K562 (cell line): Measurements from ENCODE around the gene FOSL1. TPM values are rescaled to one million over a fixed set of nuclear protein-coding genes. Genes with fewer than 3 reads are reported as not detected.
A peak's percentile ranks its signal among the peaks of the same experiment; 100 is the strongest.

Experiments
- CBFA2T2 ChIP-seq: fragments of 450-650 bp; conservative IDR thresholded peaks from 2 replicates; pipeline ENCODE4 v1.6.1; 2017; ENCODE audit warnings: mild to moderate bottlenecking
- CXXC5 ChIP-seq: fragments of 250-450 bp; sonication (Bioruptor Pico); IDR thresholded peaks from 2 replicates; pipeline ENCODE4 v1.8.0; 2022; ENCODE audit warnings: inconsistent platforms, mild to moderate bottlenecking, moderate library complexity
- DEAF1 ChIP-seq: fragments of 450-650 bp; formaldehyde crosslinking; IDR thresholded peaks from 2 replicates; pipeline ENCODE4 v1.4.0; 2020; ENCODE audit warnings: mild to moderate bottlenecking, moderate library complexity
- E2F6 ChIP-seq, 2 experiments: IDR thresholded peaks; 2 replicates each; pipeline ENCODE4 v1.6.1; 2011; ENCODE audit warnings: borderline replicate concordance in 1 of 2, control low read depth in 1 of 2, low read depth in 1 of 2, low read length in 1 of 2, mild to moderate bottlenecking in 1 of 2, mixed read lengths in 1 of 2, moderate library complexity in 1 of 2; ENCODE audit not compliant: insufficient read depth in 1 of 2, insufficient read length in 1 of 2, poor library complexity in 1 of 2, severe bottlenecking in 1 of 2; ENCODE audit errors: extremely low read depth in 1 of 2
- MXI1 ChIP-seq: IDR thresholded peaks from 2 replicates; pipeline ENCODE4 v1.6.1; 2011; ENCODE audit warnings: low read depth, mild to moderate bottlenecking, improper control_type of control experiment, low read length
- NEUROD1 ChIP-seq: fragments of 150-350 bp; IDR thresholded peaks from 2 replicates; pipeline ENCODE4 v1.6.1; 2014; ENCODE audit warnings: borderline replicate concordance, low read length, low read depth; ENCODE audit not compliant: partially characterized antibody
- NR0B1 ChIP-seq: fragments of 450-650 bp; IDR thresholded peaks from one replicate; pipeline ENCODE4 v1.6.1; 2018; ENCODE audit warnings: mild to moderate bottlenecking, moderate library complexity; ENCODE audit not compliant: partially characterized antibody
- ZNF121 ChIP-seq: sonication (generic); formaldehyde crosslinking; conservative IDR thresholded peaks from 2 replicates; pipeline ENCODE4 v1.8.0; 2022; ENCODE audit warnings: missing genetic modification reagents
- ZNF143 ChIP-seq: sonication (generic); formaldehyde crosslinking; IDR thresholded peaks from 2 replicates; pipeline ENCODE4 v1.9.0; 2022; ENCODE audit warnings: mild to moderate bottlenecking, missing genetic modification reagents
- polyA plus RNA-seq, 8 experiments: library from polyadenylated mRNA; depleted of rRNA in 4 of 8; stranded (reverse) in 5 of 8; unstranded in 3 of 8; fragments of >200 nt; fragmentation: Nextera tagmentation in 2 of 8; fragmentation: Illumina TruSeq in 1 of 8; extraction: Ambion mirVana in 2 of 8; extraction: Trizol in 1 of 8; gene quantifications; 2 replicates each; pipeline versions ENCODE4 v1.2.1 to v1.2.3, GENCODE V29; 2011 to 2014; ENCODE audit warnings: inconsistent platforms in 1 of 8, missing spikeins in 1 of 8
- total RNA-seq, 7 experiments: library from RNA; depleted of rRNA in 6 of 7; stranded (reverse); fragments of >200 nt in 6 of 7; fragmentation: Illumina TruSeq in 2 of 7; extraction: Trizol in 2 of 7; gene quantifications; 2 replicates each; pipeline versions ENCODE4 v1.2.1 to v1.2.3, GENCODE V29; 2011 to 2021; ENCODE audit warnings: low replicate concordance in 1 of 7
- TF ChIP-seq, protein P1 (sequence below): sonication (generic); formaldehyde crosslinking; IDR thresholded peaks from 2 replicates; pipeline ENCODE4 v1.8.0; 2022; ENCODE audit warnings: missing genetic modification reagents, mild to moderate bottlenecking, moderate library complexity, borderline replicate concordance
- TF ChIP-seq, protein P2 (sequence below): sonication (generic); formaldehyde crosslinking; IDR thresholded peaks from 2 replicates; pipeline ENCODE4 v1.8.1; 2023; ENCODE audit warnings: mild to moderate bottlenecking, missing genetic modification reagents, moderate library complexity
- TF ChIP-seq, protein P3 (sequence below): fragments of 450-650 bp; IDR thresholded peaks from 2 replicates; pipeline ENCODE4 v1.6.1; 2016; ENCODE audit warnings: borderline replicate concordance

Gene FOSL1
- total and polyA plus RNA-seq, 9 of the 15 experiments (the other 6 are each of a cell fraction or from before 2014, with no cell fraction given), result 3.5 to 39.6 (median 10.0) TPM

- TF ChIP-seq, protein P1, sequence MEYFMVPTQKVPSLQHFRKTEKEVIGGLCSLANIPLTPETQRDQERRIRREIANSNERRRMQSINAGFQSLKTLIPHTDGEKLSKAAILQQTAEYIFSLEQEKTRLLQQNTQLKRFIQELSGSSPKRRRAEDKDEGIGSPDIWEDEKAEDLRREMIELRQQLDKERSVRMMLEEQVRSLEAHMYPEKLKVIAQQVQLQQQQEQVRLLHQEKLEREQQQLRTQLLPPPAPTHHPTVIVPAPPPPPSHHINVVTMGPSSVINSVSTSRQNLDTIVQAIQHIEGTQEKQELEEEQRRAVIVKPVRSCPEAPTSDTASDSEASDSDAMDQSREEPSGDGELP (CRISPR knock-in tag), result peak; percentile 67; the same call in 1 of the 2 replicates
- TF ChIP-seq DEAF1 (CRISPR knock-in tag), result no peak
- peak; percentile 53 for TF ChIP-seq CBFA2T2
- TF ChIP-seq E2F6 (IDR thresholded peaks at IDR 0.05; ENCODE audit: borderline replicate concordance in 1 of 2, extremely low read depth in 1 of 2, insufficient read depth in 1 of 2, insufficient read length in 1 of 2, low read depth in 1 of 2, low read length in 1 of 2, poor library complexity in 1 of 2, severe bottlenecking in 1 of 2), result peak; percentile 28 to 76
- peak; percentile 88 for TF ChIP-seq CXXC5 (CRISPR knock-in tag)
- TF ChIP-seq NEUROD1, result peak; percentile 16
- TF ChIP-seq, protein P2, sequence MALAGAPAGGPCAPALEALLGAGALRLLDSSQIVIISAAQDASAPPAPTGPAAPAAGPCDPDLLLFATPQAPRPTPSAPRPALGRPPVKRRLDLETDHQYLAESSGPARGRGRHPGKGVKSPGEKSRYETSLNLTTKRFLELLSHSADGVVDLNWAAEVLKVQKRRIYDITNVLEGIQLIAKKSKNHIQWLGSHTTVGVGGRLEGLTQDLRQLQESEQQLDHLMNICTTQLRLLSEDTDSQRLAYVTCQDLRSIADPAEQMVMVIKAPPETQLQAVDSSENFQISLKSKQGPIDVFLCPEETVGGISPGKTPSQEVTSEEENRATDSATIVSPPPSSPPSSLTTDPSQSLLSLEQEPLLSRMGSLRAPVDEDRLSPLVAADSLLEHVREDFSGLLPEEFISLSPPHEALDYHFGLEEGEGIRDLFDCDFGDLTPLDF (CRISPR knock-in tag), result peak; percentile 79; the same call in 1 of the 2 replicates
- no peak for TF ChIP-seq MXI1
- TF ChIP-seq ZNF143 (CRISPR knock-in tag), result 0 out of 2 replicates have a peak, but pooled peaks have one; percentile 46
- TF ChIP-seq ZNF121 (CRISPR knock-in tag), result no peak
- TF ChIP-seq NR0B1, result no peak
- TF ChIP-seq, protein P3, sequence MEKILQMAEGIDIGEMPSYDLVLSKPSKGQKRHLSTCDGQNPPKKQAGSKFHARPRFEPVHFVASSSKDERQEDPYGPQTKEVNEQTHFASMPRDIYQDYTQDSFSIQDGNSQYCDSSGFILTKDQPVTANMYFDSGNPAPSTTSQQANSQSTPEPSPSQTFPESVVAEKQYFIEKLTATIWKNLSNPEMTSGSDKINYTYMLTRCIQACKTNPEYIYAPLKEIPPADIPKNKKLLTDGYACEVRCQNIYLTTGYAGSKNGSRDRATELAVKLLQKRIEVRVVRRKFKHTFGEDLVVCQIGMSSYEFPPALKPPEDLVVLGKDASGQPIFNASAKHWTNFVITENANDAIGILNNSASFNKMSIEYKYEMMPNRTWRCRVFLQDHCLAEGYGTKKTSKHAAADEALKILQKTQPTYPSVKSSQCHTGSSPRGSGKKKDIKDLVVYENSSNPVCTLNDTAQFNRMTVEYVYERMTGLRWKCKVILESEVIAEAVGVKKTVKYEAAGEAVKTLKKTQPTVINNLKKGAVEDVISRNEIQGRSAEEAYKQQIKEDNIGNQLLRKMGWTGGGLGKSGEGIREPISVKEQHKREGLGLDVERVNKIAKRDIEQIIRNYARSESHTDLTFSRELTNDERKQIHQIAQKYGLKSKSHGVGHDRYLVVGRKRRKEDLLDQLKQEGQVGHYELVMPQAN, result peak; percentile 30; the same call in 1 of the 2 replicates
Measured at GRCh38 chr11:65873318-65874156, 26.7 kb downstream of the FOSL1 start (continued).
